Measurements from ENCODE around the gene KRTAP1-3.
"Not testable (repeated sequence)": the region's sequence is repeated elsewhere in the genome, so short reads cannot be mapped to it uniquely, and the experiment has no call there.

KRTAP1-3 gene, protein sequence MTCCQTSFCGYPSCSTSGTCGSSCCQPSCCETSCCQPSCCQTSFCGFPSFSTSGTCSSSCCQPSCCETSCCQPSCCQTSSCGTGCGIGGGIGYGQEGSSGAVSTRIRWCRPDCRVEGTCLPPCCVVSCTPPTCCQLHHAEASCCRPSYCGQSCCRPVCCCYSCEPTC

DNA sequence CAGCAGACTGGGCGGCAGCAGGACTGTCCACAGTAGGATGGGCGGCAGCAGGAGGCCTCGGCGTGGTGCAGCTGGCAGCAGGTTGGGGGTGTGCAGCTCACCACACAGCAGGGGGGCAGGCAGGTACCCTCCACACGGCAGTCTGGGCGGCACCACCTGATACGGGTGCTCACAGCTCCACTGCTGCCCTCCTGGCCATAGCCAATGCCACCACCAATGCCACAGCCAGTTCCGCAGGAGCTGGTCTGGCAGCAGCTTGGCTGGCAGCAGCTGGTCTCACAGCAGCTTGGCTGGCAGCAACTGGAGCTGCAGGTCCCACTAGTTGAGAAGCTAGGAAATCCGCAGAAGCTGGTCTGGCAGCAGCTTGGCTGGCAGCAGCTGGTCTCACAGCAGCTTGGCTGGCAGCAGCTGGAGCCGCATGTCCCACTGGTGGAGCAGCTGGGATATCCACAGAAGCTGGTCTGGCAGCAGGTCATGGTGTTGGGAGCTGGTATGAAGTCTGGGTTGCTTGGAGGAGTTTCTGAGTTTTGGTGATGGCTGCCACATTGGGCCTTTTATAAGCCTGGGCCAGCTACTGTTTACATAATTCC, at the start of gene KRTAP1-3:
TSS of gene KRTAP1-3 (minus strand) at position 529 of the 590 bp plus-strand sequence. CDS start at position 476, 53 bp downstream.
- not testable (repeated sequence) for DNase-seq (ENCODE audit: low read depth in 2 of 2)

DNA sequence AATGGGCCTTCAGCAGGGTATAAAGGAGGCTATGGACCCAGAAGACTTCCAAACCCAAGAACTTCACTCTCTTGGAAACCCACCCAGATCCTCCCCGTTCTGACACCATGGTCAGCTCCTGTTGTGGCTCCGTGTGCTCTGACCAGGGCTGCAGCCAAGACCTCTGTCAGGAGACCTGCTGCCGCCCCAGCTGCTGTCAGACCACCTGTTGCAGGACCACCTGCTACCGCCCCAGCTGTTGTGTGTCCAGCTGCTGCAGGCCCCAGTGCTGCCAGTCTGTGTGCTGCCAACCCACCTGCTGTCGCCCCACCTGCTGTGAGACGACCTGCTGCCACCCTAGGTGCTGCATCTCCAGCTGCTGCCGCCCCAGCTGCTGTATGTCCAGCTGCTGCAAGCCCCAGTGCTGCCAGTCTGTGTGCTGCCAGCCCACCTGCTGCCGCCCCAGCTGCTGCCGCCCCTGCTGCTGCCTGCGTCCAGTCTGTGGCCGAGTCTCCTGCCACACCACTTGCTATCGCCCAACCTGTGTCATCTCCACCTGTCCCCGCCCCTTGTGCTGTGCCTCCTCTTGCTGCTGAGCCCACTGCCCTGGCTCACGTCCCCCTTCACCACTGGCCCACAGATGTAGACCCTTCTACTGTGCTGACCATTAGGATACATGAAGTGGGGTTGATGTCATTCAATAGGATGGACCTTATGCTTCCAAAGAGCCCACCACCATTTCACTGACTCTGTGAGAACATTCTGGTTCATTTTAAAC, 49.6 kb upstream of the KRTAP1-3 start, which contains the start of gene KRTAP4-7:
TSS of gene KRTAP4-7 (plus strand) at position 51 of the 757 bp plus-strand sequence. CDS start at position 108, 57 bp downstream.
- DNase-seq (ENCODE audit: low read depth in 2 of 2): not testable (repeated sequence)

DNA sequence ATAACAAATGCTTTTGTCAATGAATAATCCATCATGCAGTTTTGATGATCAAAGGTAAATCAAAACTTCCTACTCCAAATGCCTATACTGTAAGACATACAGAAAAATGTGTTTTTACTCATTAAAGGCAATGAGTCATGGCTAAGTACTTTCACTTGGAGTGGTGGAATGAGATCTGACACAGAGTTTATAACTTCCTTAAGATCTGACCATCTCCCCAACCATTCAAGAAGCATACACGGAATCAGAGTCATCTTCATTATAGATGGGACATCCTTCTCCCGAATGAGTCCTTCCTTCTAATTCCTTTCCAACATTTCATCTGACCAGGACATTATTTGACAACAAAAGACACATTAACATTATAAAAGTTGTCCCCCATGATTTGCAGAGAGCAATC, 48.8 kb upstream of the KRTAP1-3 start:
- not testable (repeated sequence) for DNase-seq (ENCODE audit: low read depth in 2 of 2)

GRCh38 chr17:41082626-41083025, 48.0 kb upstream of the KRTAP1-3 start:
- no peak for DNase-seq (ENCODE audit: low read depth in 2 of 2)

- DNase-seq (ENCODE audit: low read depth in 2 of 2): no peak
These were observed 42.1 kb upstream of the KRTAP1-3 start for GRCh38 chr17:41076788-41077187.

DNA sequence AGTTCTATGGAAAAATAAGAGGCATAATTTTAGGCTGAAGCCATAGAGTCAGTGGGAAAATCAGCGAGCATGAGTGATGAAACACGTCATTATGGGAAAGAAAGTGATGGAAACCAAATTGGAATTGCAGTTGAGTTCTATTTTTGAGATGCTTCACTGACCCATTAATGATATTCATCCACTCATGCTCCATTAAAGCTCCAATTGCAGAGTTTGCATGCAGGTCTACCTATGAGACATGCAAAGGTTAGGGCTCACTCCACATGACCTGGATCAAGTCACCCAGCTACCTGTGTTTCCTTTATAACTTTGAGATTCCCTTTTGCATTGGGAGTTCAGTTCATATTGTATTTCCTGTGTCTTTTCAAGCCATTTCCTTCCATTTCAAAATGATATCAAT, 39.0 kb upstream of the KRTAP1-3 start:
- DNase-seq (ENCODE audit: low read depth in 2 of 2): no peak

GRCh38 chr17:41071606-41072360, 37.1 kb upstream of the KRTAP1-3 start:
- no peak for DNase-seq (ENCODE audit: low read depth in 2 of 2)

GRCh38 chr17:41069031-41069430, 34.4 kb upstream of the KRTAP1-3 start:
- DNase-seq (ENCODE audit: low read depth in 2 of 2): no peak

DNA sequence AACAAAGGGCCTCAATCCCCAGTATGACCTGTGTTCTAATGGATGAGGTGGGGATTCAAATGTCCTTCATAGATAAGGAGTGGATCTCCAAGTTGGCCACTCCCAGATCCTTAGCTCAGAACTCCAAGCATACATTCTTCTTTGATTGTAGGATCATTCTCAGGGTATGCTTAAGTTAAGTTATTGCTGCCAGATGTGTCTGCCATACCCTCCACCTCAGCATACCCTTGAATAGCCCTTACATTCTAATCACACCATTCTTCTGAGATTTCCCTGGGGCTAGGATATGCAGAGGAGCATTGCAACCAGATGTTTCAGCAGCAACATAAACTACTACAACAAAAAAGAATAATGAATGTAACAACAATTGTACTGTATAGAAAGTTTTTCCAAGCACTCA, 32.6 kb upstream of the KRTAP1-3 start:
- no peak for DNase-seq (ENCODE audit: low read depth in 2 of 2)

DNA sequence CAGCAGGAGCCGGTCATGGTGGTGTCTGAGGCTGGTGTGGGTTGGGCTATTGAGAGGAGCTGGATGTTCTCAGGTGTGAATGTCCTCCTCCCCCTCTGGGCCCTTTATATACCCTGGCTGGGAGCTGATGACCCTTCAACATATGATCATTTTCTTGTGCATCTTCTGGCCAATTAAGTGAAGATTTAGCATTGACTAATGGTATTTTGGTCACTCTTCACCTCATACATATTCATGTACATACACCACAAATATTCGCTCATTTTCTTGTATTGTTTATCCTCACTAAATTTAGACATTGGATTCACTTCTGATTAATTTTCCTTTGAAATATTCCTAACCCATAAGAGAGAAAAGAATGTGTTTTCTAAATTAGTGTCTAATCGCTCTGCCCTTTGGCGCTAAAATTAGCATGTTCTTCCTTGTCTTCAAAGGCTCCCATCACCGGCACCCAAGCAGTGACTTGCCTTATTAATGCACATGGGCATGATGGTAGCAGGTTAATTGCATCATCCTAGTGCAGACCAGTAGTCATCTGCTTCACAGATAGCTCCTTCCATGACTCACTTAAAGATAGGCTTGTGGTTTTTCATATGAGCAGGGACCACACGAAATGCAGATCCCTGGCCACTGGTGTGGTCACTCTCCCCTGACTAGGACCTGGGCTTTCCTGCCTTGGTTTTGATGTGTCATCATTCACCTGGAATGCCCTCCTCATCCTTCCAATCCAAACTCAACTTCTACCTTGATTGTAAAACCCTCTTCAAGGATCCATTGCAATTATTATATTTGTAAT, 31.4 kb upstream of the KRTAP1-3 start, which contains the start of gene KRTAP2-4:
TSS of gene KRTAP2-4 (minus strand) at position 51 of the 796 bp plus-strand sequence. CDS start at position 17, 34 bp downstream.
- no peak for DNase-seq (ENCODE audit: low read depth in 2 of 2)

DNA sequence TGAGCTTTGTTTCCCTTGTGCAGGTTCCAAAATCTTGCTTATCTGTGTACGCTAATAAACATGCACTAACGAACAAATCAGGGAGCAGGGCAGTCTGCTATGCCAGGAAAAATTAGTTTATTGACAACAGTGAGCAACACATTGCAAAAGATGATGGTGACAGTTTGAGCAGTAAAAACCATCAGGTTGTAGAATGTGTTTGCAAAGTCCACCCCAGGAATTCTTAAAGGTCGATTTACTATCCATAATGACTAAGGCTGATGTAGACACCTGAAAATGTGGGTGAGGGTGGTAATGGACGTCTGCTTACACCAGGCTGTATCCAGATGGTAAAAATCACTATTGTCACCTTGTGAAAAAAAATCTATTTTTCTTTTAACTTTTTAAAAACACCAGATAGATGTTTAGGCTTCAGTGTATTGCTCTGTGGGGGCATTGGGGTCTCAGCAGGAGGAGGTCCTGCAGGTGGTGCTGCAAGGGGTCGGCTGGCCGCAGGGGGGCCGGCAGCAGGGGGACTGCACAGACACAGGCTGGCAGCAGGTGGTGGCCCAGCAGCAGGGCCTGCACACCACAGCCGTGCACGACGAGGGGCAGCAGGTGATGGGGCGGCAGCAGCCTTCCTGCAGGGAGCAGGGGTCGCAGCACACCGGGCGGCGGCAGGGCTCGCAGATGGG, 30.5 kb upstream of the KRTAP1-3 start:
- DNase-seq (ENCODE audit: low read depth in 2 of 2): not testable (repeated sequence)

GRCh38 chr17:41064301-41064700, 29.6 kb upstream of the KRTAP1-3 start:
- no peak for DNase-seq (ENCODE audit: low read depth in 2 of 2)

DNA sequence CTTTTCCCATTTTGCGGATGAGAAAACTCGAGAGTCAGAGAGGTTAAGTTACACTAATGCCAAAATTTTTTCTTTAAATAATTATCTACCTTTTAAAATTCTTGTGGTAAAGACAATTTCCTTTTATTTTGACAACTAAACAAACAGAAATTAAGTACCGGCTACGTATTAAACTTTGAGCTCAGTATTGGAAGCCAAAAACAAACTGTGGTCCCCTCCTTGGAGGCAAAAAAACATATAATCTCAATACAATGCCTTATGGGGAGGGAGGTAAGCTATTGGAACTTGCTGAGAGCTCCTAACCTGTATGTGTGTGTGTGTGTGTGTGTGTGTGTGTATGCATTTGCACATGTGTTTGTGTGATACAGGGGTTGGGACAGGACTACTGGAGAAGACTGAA, 28.8 kb upstream of the KRTAP1-3 start:
- DNase-seq (ENCODE audit: low read depth in 2 of 2): no peak

GRCh38 chr17:41061964-41062363, 27.3 kb upstream of the KRTAP1-3 start:
- DNase-seq (ENCODE audit: low read depth in 2 of 2): no peak

- DNase-seq (ENCODE audit: low read depth in 2 of 2): no peak
These were observed 25.5 kb upstream of the KRTAP1-3 start, which contains the start of gene KRTAP2-3 for GRCh38 chr17:41060052-41060604. TSS of gene KRTAP2-3 (minus strand) at chr17:41060114. CDS start at chr17:41060050, 64 bp downstream.

- DNase-seq (ENCODE audit: low read depth in 2 of 2): not testable (repeated sequence)
These were observed 24.8 kb upstream of the KRTAP1-3 start for GRCh38 chr17:41059276-41060051.

GRCh38 chr17:41058741-41059140, 24.1 kb upstream of the KRTAP1-3 start:
- DNase-seq (ENCODE audit: low read depth in 2 of 2): no peak

GRCh38 chr17:41057547-41057946, 22.9 kb upstream of the KRTAP1-3 start:
- DNase-seq (ENCODE audit: low read depth in 2 of 2): no peak

- not testable (repeated sequence) for DNase-seq (ENCODE audit: low read depth in 2 of 2)
These were observed 20.5 kb upstream of the KRTAP1-3 start, which contains the start of gene KRTAP2-2 for GRCh38 chr17:41055130-41055529. TSS of gene KRTAP2-2 (minus strand) at chr17:41055230. CDS start at chr17:41055211, 19 bp downstream.

Data from activated CD4-positive, alpha-beta T cell treated with anti-CD3 and anti-CD28 coated beads for 24 hours (primary cell).